Hepatocyte (in vitro differentiated cells): Measurements from ENCODE around the gene QPRT.

ENCODE experiments used
- EZH2phosphoT487 ChIP-seq: fragments of 200-600 bp; sonication (generic); IDR thresholded peaks from one replicate; pipeline ENCODE4 v1.6.1; 2018; ENCODE audit warnings: antibody characterized with exemption, mild to moderate bottlenecking, low read depth, moderate library complexity; ENCODE audit not compliant: unreplicated experiment, severe bottlenecking
- TF ChIP-seq, protein P1 (sequence below): fragments of 200-600 bp; sonication (generic); IDR thresholded peaks from 2 replicates; pipeline ENCODE4 v1.5.1; 2016; ENCODE audit warnings: antibody characterized with exemption, mild to moderate bottlenecking; ENCODE audit not compliant: poor library complexity

- TF ChIP-seq, protein P1, sequence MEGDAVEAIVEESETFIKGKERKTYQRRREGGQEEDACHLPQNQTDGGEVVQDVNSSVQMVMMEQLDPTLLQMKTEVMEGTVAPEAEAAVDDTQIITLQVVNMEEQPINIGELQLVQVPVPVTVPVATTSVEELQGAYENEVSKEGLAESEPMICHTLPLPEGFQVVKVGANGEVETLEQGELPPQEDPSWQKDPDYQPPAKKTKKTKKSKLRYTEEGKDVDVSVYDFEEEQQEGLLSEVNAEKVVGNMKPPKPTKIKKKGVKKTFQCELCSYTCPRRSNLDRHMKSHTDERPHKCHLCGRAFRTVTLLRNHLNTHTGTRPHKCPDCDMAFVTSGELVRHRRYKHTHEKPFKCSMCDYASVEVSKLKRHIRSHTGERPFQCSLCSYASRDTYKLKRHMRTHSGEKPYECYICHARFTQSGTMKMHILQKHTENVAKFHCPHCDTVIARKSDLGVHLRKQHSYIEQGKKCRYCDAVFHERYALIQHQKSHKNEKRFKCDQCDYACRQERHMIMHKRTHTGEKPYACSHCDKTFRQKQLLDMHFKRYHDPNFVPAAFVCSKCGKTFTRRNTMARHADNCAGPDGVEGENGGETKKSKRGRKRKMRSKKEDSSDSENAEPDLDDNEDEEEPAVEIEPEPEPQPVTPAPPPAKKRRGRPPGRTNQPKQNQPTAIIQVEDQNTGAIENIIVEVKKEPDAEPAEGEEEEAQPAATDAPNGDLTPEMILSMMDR, result no peak
- TF ChIP-seq EZH2phosphoT487, result no peak
These were observed 29.1 kb upstream of the QPRT start for GRCh38 chr16:29649588-29650494.
